SU-DHL-6 (cell line): ENCODE measurements around the gene LFNG.

Experiments
- EZH2phosphoT487 ChIP-seq: fragments of 200-600 bp; sonication (generic), shearing (Covaris generic); conservative IDR thresholded peaks from 2 replicates; pipeline ENCODE4 v1.6.1; 2018; ENCODE audit warnings: mild to moderate bottlenecking, antibody characterized with exemption, low read length, moderate library complexity, mixed read lengths
- TF ChIP-seq, protein P1 (sequence below): fragments of 200-600 bp; sonication (generic); IDR thresholded peaks from one replicate; pipeline ENCODE4 v1.5.1; 2017; ENCODE audit warnings: antibody characterized with exemption, mild to moderate bottlenecking, low read length, moderate library complexity; ENCODE audit not compliant: insufficient read depth, poor library complexity, severe bottlenecking

DNA sequence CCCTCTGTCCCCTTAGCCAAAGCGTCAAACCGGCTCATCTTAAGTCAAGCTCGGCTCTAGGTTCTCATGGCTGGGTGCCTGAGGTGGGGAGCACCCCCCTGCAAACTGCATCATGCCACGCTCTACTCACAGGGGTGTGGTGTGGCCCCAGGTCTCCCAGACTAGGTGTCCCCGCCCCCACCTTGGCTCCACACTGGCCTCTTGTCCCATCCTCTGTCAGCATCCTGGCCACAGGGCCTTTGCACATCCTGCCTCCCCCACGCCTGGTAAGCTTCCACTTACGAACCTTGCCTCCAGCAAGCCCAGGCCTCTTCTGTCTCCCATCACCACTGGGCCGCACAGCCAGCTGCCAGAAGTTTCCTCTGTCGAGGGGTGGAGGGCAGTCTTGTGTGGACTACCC, 23.2 kb upstream of the LFNG start:
- TF ChIP-seq, protein P1, sequence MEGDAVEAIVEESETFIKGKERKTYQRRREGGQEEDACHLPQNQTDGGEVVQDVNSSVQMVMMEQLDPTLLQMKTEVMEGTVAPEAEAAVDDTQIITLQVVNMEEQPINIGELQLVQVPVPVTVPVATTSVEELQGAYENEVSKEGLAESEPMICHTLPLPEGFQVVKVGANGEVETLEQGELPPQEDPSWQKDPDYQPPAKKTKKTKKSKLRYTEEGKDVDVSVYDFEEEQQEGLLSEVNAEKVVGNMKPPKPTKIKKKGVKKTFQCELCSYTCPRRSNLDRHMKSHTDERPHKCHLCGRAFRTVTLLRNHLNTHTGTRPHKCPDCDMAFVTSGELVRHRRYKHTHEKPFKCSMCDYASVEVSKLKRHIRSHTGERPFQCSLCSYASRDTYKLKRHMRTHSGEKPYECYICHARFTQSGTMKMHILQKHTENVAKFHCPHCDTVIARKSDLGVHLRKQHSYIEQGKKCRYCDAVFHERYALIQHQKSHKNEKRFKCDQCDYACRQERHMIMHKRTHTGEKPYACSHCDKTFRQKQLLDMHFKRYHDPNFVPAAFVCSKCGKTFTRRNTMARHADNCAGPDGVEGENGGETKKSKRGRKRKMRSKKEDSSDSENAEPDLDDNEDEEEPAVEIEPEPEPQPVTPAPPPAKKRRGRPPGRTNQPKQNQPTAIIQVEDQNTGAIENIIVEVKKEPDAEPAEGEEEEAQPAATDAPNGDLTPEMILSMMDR = no peak
- TF ChIP-seq EZH2phosphoT487 = no peak
